ENCODE data around the gene POTEI.
"Not testable (repeated sequence)": the region's sequence is repeated elsewhere in the genome, so short reads cannot be mapped to it uniquely, and the experiment has no call there.

- not testable (repeated sequence) for TF ChIP-seq EZH2phosphoT487, CTCF, EZH2 (IDR thresholded peaks at IDR 0.05)
Measured at GRCh38 chr2:130452897-130453296, 56.2 kb downstream of the POTEI start.
